Measurements from ENCODE around the gene RASA3. TPM values are rescaled to one million over a fixed set of nuclear protein-coding genes. Genes with fewer than 3 reads are reported as not detected.

The RASA3 gene
- total and polyA plus RNA-seq, 9 of the 15 experiments (the other 6 are each of a cell fraction or from before 2014, with no cell fraction given), result 0.72 to 25.3 (median 14.4) TPM

- no peak overlapping the region for H3K4me3 ChIP-seq
- H3K79me2 ChIP-seq (ENCODE audit: control insufficient read depth, insufficient read depth, low read length), result no peaks in the 10 kb centered on the region
- no peaks in the 10 kb centered on the region; a peak in 1 of 5 replicates for H3K4me1 ChIP-seq (replicated peaks in 1 of 2; ENCODE audit: control insufficient read depth in 2 of 2, insufficient read depth in 2 of 2, low read length in 2 of 2)
- DNase-seq (ENCODE audit: extremely low read depth in 1 of 4, low spot score in 3 of 4) (no peak), FAIRE-seq (no peak), ATAC-seq (no peak)
- WGBS (ENCODE audit: insufficient coverage, low coverage, missing lambda C conversion rate), result 97% methylated on average over 8 of the region's 21 CpGs
- no peak overlapping the region for H3K9ac ChIP-seq (ENCODE audit: insufficient read depth in 1 of 2, low read depth in 2 of 2, low read length in 2 of 2)
- H3K36me3 ChIP-seq (ENCODE audit: control insufficient read depth, insufficient read depth, low read length), result peaks cover 3% of the 10 kb centered on the region; the same call in 1 of the 3 replicates
- H3K27me3 ChIP-seq (ENCODE audit: control insufficient read depth in 2 of 2, insufficient read depth in 2 of 2, low read length in 2 of 2), result no peaks in the 10 kb centered on the region
- no peaks in the 10 kb centered on the region for H4K20me1 ChIP-seq (replicated peaks; ENCODE audit: control insufficient read depth, insufficient read depth, low read length)
- H3K9me1 ChIP-seq (ENCODE audit: control insufficient read depth, insufficient read depth, low read length), result no peaks in the 10 kb centered on the region
- TF ChIP-seq MNT (conservative IDR thresholded peaks at IDR 0.05) (no peak), KDM5B (IDR thresholded peaks at IDR 0.05; ENCODE audit: insufficient replicate concordance, low read depth, low read length) (no peak), SRSF3 (IDR thresholded peaks at IDR 0.05; ENCODE audit: insufficient read depth, low read length) (no peak), EP300 (IDR thresholded peaks at IDR 0.05; ENCODE audit: low read length) (no peak), PURB (CRISPR knock-in tag; IDR thresholded peaks at IDR 0.05; ENCODE audit: low read depth) (no peak), BACH1 (tag; IDR thresholded peaks at IDR 0.05) (no peak), DPF2 (IDR thresholded peaks at IDR 0.05) (no peak), SLC30A9 (CRISPR knock-in tag; IDR thresholded peaks at IDR 0.05) (no peak), POLR3A (IDR thresholded peaks at IDR 0.05; ENCODE audit: borderline replicate concordance, extremely low read depth, insufficient read depth, insufficient read length) (no peak), DNMT1 (IDR thresholded peaks at IDR 0.05) (no peak), STAT5B (CRISPR knock-in tag; IDR thresholded peaks at IDR 0.05) (no peak), KLF10 (CRISPR knock-in tag; IDR thresholded peaks at IDR 0.05) (no peak), U2AF2 (optimal IDR thresholded peaks at IDR 0.05; ENCODE audit: low read depth, low read length) (no peak), THRAP3 (IDR thresholded peaks at IDR 0.05; ENCODE audit: borderline replicate concordance) (no peak), KAT2B (IDR thresholded peaks at IDR 0.05; ENCODE audit: low read depth, low read length) (no peak), ZNF449 (CRISPR knock-in tag; IDR thresholded peaks at IDR 0.05) (no peak), HNRNPK (IDR thresholded peaks at IDR 0.05; ENCODE audit: low read depth, low read length, poor library complexity, severe bottlenecking) (no peak), ZNF280B (CRISPR knock-in tag; IDR thresholded peaks at IDR 0.05) (no peak), NBN (IDR thresholded peaks at IDR 0.05; ENCODE audit: low read depth) (no peak)
- H3K4me2 ChIP-seq (ENCODE audit: insufficient read depth, low read length), result no peak overlapping the region
- no peak overlapping the region for H2AFZ ChIP-seq (ENCODE audit: low read depth, low read length)
- no TSS peak for BruUV-seq (replicated peaks)
- intact Hi-C loops (cut with micrococcal nuclease) (no loop called here), in situ Hi-C loops (cut with MboI) (no loop called here)
- no peaks in the 10 kb centered on the region for H3K9me3 ChIP-seq (replicated peaks; ENCODE audit: control insufficient read depth, insufficient read depth, low read depth, low read length)
- POLR2A ChIA-PET, result no interaction called here
- no peak overlapping the region for H3K27ac ChIP-seq (ENCODE audit: extremely low read depth, low read depth, low read length)
- CTCF ChIA-PET (ENCODE audit: low intra/inter-chr PET ratio), result no interaction called here
These were observed 94.7 kb downstream of the RASA3 start for GRCh38 chr13:114037674-114038073.

All from K562 (cell line).